Thyroid gland (tissue), 4 donors: ENCODE results near the gene LRFN3. TPM values are rescaled to one million over a fixed set of nuclear protein-coding genes. Genes with fewer than 3 reads are reported as not detected.

Experiments used
- DNase-seq, 2 donors: peaks; one replicate each; pipeline ENCODE4 v3.0.0-alpha.2; 2019
- H3K27ac ChIP-seq, 3 donors: fragments of 200-600 bp; sonication (generic); 1 replicate in 2 of 3; 2 replicates in 1 of 3; pipeline ENCODE4 v1.5.1; 2016 to 2019; ENCODE audit warnings: mild to moderate bottlenecking in 1 of 3, moderate library complexity in 1 of 3
- H3K27me3 ChIP-seq: fragments of 200-600 bp; sonication (generic); one replicate; pipeline ENCODE4 v1.5.1; 2019
- H3K36me3 ChIP-seq, 2 donors: fragments of 200-600 bp; sonication (generic); one replicate each; pipeline ENCODE4 v1.5.1; 2016 to 2019
- H3K4me1 ChIP-seq, 2 donors: fragments of 200-600 bp; sonication (generic); one replicate each; pipeline ENCODE4 v1.5.1; 2017 to 2019
- H3K4me3 ChIP-seq, 3 donors: fragments of 200-600 bp; sonication (generic); replicated peaks in 1 of 3; 1 replicate in 2 of 3; 2 replicates in 1 of 3; pipeline ENCODE4 v1.5.1; 2016; ENCODE audit warnings: mild to moderate bottlenecking in 1 of 3
- H3K9me3 ChIP-seq: fragments of 200-600 bp; sonication (generic); one replicate; pipeline ENCODE4 v1.5.1; 2017
- POLR2A ChIP-seq, 2 donors: fragments of 450-650 bp; IDR thresholded peaks; one replicate each; pipeline ENCODE4 v1.6.1; 2017; ENCODE audit warnings: antibody characterized with exemption in 2 of 2, mild to moderate bottlenecking in 2 of 2, moderate library complexity in 1 of 2
- WGBS, 2 donors: methylation state at CpG; one replicate each; pipeline ENCODE4 v1.1.5; 2017; 5-methylcytosine and 5-hydroxymethylcytosine counted together
- intact Hi-C: fragments of 100-400 bp; cut with DNase I; formaldehyde crosslinking; loops from one replicate; pipeline ENCODE4 v1.15.1; 2023
- total RNA-seq, 4 donors: library from RNA; depleted of rRNA; stranded (reverse); fragments of >200 nt; gene quantifications; one replicate each; pipeline ENCODE4 v1.2.3, GENCODE V29; 2016
- TF ChIP-seq, protein P1 (sequence below), 6 experiments: fragments of 200-600 bp in 3 of 6; fragments of 450-650 bp in 3 of 6; sonication (generic) in 3 of 6; IDR thresholded peaks; one replicate each; pipeline ENCODE4 v1.5.1; 2016 to 2019; ENCODE audit warnings: antibody characterized with exemption in 6 of 6, mild to moderate bottlenecking in 2 of 6, inconsistent platforms in 1 of 6, moderate library complexity in 1 of 6

LRFN3 gene
- total RNA-seq, 4 donors from 2014 or later: 7.1 to 15.5 (median 11.1) TPM

DNA sequence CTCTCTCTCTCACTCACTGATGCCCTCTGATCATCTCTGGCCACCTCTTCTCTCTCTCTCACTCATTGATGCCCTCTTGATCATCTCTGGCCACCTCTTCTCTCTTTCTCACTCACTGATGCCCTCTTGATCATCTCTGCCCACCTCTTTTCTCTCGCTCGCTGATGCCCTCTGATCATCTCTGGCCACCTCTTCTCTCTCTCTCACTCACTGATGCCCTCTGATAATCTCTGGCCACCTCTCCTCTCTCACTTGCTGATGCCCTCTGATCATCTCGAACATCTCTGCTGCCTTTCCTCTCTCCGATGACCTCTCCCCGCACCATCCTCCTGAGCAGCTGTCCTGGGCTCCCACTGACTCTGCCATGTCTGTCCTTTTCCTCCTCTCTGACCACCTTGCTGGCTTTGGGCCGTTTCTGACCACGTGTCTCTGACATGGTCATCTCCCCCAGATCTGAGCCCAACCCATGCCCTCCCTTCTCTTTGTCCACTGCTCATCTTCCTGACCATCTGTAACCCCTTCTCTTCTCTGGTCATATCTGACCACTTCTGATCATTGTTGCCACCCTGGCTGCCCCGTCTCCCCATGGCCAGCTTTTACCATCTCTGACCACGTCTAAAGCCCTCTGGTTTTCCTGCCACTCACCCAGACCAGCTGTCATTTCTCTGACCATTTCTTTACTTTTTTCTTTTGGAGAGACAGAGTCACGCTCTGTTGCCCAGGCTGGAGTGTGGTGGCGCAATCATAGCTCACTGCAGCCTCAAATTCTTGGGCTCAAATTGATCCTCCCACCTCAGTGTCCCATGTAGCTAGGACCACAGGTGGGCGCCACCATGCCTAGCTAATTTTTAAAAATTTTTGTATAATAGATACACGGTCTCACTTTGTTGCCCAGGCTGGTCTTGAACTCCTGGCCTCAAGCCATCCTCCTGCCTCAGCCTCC is 2.4 kb downstream of the LRFN3 start:
- no peak overlapping the region for H3K4me3 ChIP-seq
- H3K9me3 ChIP-seq: no peaks in the 10 kb centered on the region
- peaks cover 10 to 13% of the 10 kb centered on the region in 2 donors for H3K36me3 ChIP-seq
- H3K4me1 ChIP-seq: peaks cover 16 to 24% of the 10 kb centered on the region in 2 donors
- no peak for TF ChIP-seq POLR2A (IDR thresholded peaks at IDR 0.05)
- TF ChIP-seq, protein P1, sequence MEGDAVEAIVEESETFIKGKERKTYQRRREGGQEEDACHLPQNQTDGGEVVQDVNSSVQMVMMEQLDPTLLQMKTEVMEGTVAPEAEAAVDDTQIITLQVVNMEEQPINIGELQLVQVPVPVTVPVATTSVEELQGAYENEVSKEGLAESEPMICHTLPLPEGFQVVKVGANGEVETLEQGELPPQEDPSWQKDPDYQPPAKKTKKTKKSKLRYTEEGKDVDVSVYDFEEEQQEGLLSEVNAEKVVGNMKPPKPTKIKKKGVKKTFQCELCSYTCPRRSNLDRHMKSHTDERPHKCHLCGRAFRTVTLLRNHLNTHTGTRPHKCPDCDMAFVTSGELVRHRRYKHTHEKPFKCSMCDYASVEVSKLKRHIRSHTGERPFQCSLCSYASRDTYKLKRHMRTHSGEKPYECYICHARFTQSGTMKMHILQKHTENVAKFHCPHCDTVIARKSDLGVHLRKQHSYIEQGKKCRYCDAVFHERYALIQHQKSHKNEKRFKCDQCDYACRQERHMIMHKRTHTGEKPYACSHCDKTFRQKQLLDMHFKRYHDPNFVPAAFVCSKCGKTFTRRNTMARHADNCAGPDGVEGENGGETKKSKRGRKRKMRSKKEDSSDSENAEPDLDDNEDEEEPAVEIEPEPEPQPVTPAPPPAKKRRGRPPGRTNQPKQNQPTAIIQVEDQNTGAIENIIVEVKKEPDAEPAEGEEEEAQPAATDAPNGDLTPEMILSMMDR (IDR thresholded peaks at IDR 0.05): no peak
- intact Hi-C loops: loop anchor here (10.0 kb wide), 1 partner anchor 184 kb away; the partner anchor contains the start of genes HSPB6 and PROSER3
- no peak for DNase-seq
- no peak overlapping the region for H3K27ac ChIP-seq
- H3K27me3 ChIP-seq: no peaks in the 10 kb centered on the region
- 82 to 84% methylated on average over 13 of the region's 13 CpGs for WGBS, 2 donors

- Histone ChIP-seq H3K4me3 (no peak overlapping the region), H3K36me3 (peaks cover 10 to 13% of the 10 kb centered on the region in 2 donors), H3K27me3 (no peaks in the 10 kb centered on the region), H3K9me3 (no peaks in the 10 kb centered on the region), H3K27ac (no peak overlapping the region), H3K4me1 (peaks cover 16 to 24% of the 10 kb centered on the region in 2 donors)
- WGBS, 2 donors: 93 to 94% methylated on average over 14 to 55 of the region's 55 CpGs
- no peak for DNase-seq
- intact Hi-C loops: loop anchor here (10.0 kb wide), 1 partner anchor 185 kb away; the partner anchor contains the start of genes HSPB6 and PROSER3
- TF ChIP-seq, protein P1 (IDR thresholded peaks at IDR 0.05): no peak
- TF ChIP-seq POLR2A (IDR thresholded peaks at IDR 0.05): no peak
Observed at GRCh38 chr19:35939307-35940077, 3.3 kb downstream of the LRFN3 start.

- TF ChIP-seq POLR2A (IDR thresholded peaks at IDR 0.05): no peak
- TF ChIP-seq, protein P1 (IDR thresholded peaks at IDR 0.05): no peak
- WGBS, 2 donors: 98% methylated on average over 10 to 24 of the region's 51 CpGs
- Histone ChIP-seq H3K27me3 (no peaks in the 10 kb centered on the region), H3K4me1 (peaks cover 16 to 23% of the 10 kb centered on the region in 2 donors), H3K27ac (no peak overlapping the region), H3K36me3 (peaks cover 13 to 14% of the 10 kb centered on the region in 2 donors), H3K4me3 (no peak overlapping the region), H3K9me3 (no peaks in the 10 kb centered on the region)
- intact Hi-C loops: no loop called here
- DNase-seq: no peak
Observed at GRCh38 chr19:35940078-35940775, 4.1 kb downstream of the LRFN3 start.

- Histone ChIP-seq H3K4me3 (no peak overlapping the region), H3K9me3 (no peaks in the 10 kb centered on the region), H3K36me3 (peaks cover 13 to 14% of the 10 kb centered on the region in 2 donors), H3K4me1 (peaks cover 11 to 17% of the 10 kb centered on the region in 2 donors), H3K27ac (no peak overlapping the region), H3K27me3 (no peaks in the 10 kb centered on the region)
- WGBS, 2 donors: 82 to 88% methylated on average over 4 of the region's 4 CpGs
- intact Hi-C loops: no loop called here
- no peak for TF ChIP-seq POLR2A (IDR thresholded peaks at IDR 0.05)
- TF ChIP-seq, protein P1 (IDR thresholded peaks at IDR 0.05): no peak
- DNase-seq: no peak
Observed at GRCh38 chr19:35940839-35941238, 4.7 kb downstream of the LRFN3 start.
